Activated naive CD8-positive, alpha-beta T cell treated with anti-CD3 and anti-CD28 coated beads, Interleukin-2, amount 10 ng/mL, durations not matched to agents 7 days and 5 days (primary cell): Measurements from ENCODE around the gene ZNF33A. TPM values are rescaled to one million over a fixed set of nuclear protein-coding genes. Genes with fewer than 3 reads are reported as not detected.

Source experiments
- total RNA-seq, 2 experiments: library from RNA; stranded (reverse); gene quantifications; one replicate each; pipeline ENCODE4 v1.2.3, GENCODE V29; 2021

The ZNF33A gene
- total RNA-seq, 2 experiments from 2014 or later: 40.1 to 42.7 TPM

Other genes with a start within 250 kb of the ZNF33A start
- gene ZNF248, start 153.1 kb upstream of the ZNF33A start, total RNA-seq: 10 to 100 TPM; 12.1 to 12.5 TPM
- gene ZNF25, start 34.0 kb upstream of the ZNF33A start, total RNA-seq: 1 to 10 TPM; 8.4 to 9.2 TPM
- gene ZNF37A, start 83.7 kb downstream of the ZNF33A start, total RNA-seq: 10 to 100 TPM; 20.1 to 26.1 TPM